Activated T-cell treated with anti-CD3 and anti-CD28 coated beads, Interleukin-2, amount 50 U/mL, for 72 hours (primary cell): ENCODE results near the gene CAP1. TPM values are rescaled to one million over a fixed set of nuclear protein-coding genes. Genes with fewer than 3 reads are reported as not detected.
"Not testable (repeated sequence)": the region's sequence is repeated elsewhere in the genome, so short reads cannot be mapped to it uniquely, and the experiment has no call there.

Source experiments
- ATAC-seq, 2 donors: fragments of 150-1000 bp; cut with Tn5 transposase; replicated peaks in 1 of 2; 2 replicates each; pipeline ENCODE4 v1.10.0; 2021; ENCODE audit warnings: moderate library complexity in 2 of 2, mild to moderate bottlenecking in 1 of 2
- DNase-seq, 2 donors: peaks; one replicate each; pipeline ENCODE4 v3.0.0; 2021 to 2022; ENCODE audit warnings: mixed read lengths in 1 of 2
- H3K27ac Mint-ChIP-seq: one replicate; pipeline ENCODE4 v1.8.0; 2022; ENCODE audit warnings: mild to moderate bottlenecking, moderate library complexity, mixed read lengths
- H3K27me3 Mint-ChIP-seq: one replicate; pipeline ENCODE4 v1.8.0; 2022; ENCODE audit warnings: low read depth, mixed read lengths
- H3K36me3 Mint-ChIP-seq, 2 donors: one replicate each; pipeline ENCODE4 v1.8.0; 2022; ENCODE audit warnings: mixed read lengths in 2 of 2, mild to moderate bottlenecking in 1 of 2; ENCODE audit not compliant: insufficient read depth in 2 of 2
- H3K4me1 Mint-ChIP-seq: one replicate; pipeline ENCODE4 v1.8.0; 2022; ENCODE audit warnings: low read depth, mixed read lengths
- H3K4me3 Mint-ChIP-seq, 2 donors: one replicate each; pipeline ENCODE4 v1.8.0; 2022; ENCODE audit warnings: mild to moderate bottlenecking in 2 of 2, mixed read lengths in 2 of 2, moderate library complexity in 2 of 2
- H3K9me3 Mint-ChIP-seq, 2 donors: one replicate each; pipeline ENCODE4 v1.8.0; 2022; ENCODE audit warnings: mixed read lengths in 2 of 2
- total RNA-seq, 2 donors: library from RNA; stranded (reverse); gene quantifications; one replicate each; pipeline ENCODE4 v1.2.3, GENCODE V29; 2022

Gene CAP1, protein sequence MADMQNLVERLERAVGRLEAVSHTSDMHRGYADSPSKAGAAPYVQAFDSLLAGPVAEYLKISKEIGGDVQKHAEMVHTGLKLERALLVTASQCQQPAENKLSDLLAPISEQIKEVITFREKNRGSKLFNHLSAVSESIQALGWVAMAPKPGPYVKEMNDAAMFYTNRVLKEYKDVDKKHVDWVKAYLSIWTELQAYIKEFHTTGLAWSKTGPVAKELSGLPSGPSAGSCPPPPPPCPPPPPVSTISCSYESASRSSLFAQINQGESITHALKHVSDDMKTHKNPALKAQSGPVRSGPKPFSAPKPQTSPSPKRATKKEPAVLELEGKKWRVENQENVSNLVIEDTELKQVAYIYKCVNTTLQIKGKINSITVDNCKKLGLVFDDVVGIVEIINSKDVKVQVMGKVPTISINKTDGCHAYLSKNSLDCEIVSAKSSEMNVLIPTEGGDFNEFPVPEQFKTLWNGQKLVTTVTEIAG
- 100 to 1,000 TPM; 401 to 411 TPM for total RNA-seq

DNA sequence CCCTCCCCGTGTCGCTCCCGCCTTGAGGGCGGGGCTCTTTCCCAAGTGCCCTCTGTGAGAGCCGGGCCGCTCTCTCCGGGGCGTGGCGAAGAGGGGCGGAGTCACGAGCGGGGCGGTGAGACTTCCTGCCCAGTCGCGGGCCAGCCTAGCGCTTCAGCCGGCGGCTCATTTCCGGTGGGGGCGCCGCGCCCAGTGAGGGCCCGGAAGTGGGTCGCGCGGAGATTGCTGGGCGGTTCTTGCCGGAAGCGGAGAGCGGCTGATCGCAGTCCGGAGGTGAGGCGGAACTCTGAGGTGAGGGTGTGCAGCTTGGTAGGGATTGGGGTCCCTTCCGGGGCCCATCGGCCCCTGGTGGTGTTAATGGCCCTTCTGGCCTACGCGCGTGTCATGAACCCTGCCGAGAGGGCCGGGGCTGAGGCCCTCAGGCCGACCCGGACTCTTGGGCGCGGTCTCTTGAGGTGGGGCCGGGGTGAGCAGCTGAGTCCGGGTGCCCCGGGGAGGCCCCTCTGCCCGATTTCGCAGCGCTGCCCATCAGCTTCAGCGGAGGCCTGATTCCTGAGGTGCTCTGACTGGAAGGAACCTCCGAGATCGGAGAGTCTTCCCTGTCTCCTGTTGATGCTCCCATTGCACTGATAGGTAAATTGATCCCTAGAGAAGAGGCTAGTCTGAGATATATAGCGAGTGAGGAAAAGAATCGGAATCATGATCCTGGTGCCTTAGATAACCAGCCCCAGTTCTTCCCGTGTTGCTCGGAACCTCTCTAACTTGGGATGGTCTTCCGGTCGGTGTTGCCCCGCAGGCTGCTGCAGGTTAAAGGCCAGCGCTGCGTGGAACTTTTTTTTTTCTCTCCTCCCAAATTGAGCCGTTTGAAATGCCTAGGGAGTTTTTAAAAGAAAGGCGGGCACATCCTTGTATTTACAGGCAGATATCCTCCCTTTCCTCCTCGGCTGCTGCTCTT, at the start of gene CAP1:
Gene CAP1 (plus strand): TSS at position 219 of the 955 bp plus-strand sequence. CDS start 18,618 bp downstream, outside the sequence.
- peak; percentile 100 for DNase-seq
- Mint-ChIP-seq H3K27me3 (no peaks in the 10 kb centered on the region), H3K4me1 (peaks cover 71% of the 10 kb centered on the region)

DNA sequence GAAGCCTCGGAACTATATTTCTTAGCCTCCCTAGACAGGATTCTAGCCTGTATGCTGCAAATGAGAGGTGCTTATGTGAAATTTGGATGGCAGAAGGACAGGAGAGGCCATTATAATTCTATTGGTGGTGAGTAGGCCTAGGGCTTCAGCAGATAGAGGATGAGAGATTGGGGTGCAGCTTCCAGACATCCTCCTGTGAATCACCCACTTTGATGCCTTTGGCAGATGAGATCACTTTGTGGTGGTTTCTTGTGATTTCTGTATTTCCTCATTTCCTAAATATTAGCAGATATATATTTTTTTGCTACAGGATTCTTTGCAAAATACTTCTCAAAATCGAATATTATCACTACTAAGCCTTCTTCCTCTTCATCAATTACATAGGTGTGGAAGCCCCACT, 48.3 kb upstream of the CAP1 start:
- DNase-seq = no peak
- H3K4me3 Mint-ChIP-seq = no peak overlapping the region
- H3K4me1 Mint-ChIP-seq = peaks cover 11% of the 10 kb centered on the region
- H3K27ac Mint-ChIP-seq = no peak overlapping the region
- H3K36me3 Mint-ChIP-seq = no peaks in the 10 kb centered on the region
- ATAC-seq = no peak
- H3K27me3 Mint-ChIP-seq = no peaks in the 10 kb centered on the region
- H3K9me3 Mint-ChIP-seq = no peaks in the 10 kb centered on the region

More for the DNA sequence above, at the start of gene CAP1:
- H3K9me3 Mint-ChIP-seq = no peaks in the 10 kb centered on the region
- peak within 1 kb of the TSS; percentile 85 to 97 for H3K4me3 Mint-ChIP-seq
- ATAC-seq = peak; percentile 88 to 91
- peak within 1 kb of the TSS; percentile 99 for H3K27ac Mint-ChIP-seq
- H3K36me3 Mint-ChIP-seq = peaks cover 16 to 39% of the 10 kb centered on the region in 2 donors

DNA sequence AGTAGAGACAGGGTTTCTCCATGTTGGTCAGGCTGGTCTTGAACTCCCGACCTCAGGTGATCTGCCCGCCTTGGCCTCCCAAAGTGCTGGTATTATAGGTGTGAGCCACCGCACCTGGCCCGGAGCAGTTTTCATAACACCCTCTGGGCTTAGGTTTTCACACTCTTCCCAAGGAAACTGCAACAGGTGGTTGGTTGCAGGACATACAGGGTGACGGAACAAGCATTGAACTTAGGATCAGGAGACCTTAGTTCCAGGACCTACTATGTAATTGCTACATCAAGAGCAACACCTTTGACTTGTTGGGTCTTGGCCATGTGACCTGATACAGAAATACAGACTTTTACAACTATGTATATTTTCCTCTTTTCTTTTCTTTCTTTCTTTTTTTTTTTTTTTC, 47.6 kb upstream of the CAP1 start:
- Mint-ChIP-seq H3K27ac (no peak overlapping the region), H3K4me3 (no peak overlapping the region), H3K9me3 (no peaks in the 10 kb centered on the region), H3K36me3 (no peaks in the 10 kb centered on the region), H3K4me1 (peaks cover 11% of the 10 kb centered on the region), H3K27me3 (no peaks in the 10 kb centered on the region)
- ATAC-seq (no peak), DNase-seq (no peak)

DNA sequence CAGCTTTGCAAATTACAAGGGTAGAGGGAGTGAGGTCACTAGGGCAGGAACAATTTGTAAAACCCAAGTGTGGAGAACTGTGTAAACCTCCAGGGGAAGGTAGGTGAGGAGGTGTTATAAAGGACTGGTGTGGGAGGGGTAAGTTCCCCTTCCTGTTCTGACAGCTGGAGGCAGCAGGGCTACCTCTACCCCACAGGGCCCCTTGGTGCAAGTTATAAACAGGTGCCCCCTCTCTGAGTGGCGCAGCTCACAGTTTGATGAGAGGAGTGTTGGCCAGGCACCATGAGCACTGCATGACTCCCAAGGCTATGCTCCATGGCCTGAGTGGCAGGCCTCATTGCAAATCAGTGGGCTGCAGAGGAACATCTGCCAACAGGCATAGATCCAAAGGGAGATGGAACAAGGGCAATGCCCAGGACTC, 44.5 kb upstream of the CAP1 start:
- Mint-ChIP-seq H3K36me3 (no peaks in the 10 kb centered on the region), H3K9me3 (no peaks in the 10 kb centered on the region), H3K27me3 (no peaks in the 10 kb centered on the region), H3K4me1 (peaks cover 11% of the 10 kb centered on the region), H3K4me3 (no peak overlapping the region), H3K27ac (peak overlapping the region; percentile 7)
- DNase-seq = no peak
- ATAC-seq = peak; percentile 47 to 61

DNA sequence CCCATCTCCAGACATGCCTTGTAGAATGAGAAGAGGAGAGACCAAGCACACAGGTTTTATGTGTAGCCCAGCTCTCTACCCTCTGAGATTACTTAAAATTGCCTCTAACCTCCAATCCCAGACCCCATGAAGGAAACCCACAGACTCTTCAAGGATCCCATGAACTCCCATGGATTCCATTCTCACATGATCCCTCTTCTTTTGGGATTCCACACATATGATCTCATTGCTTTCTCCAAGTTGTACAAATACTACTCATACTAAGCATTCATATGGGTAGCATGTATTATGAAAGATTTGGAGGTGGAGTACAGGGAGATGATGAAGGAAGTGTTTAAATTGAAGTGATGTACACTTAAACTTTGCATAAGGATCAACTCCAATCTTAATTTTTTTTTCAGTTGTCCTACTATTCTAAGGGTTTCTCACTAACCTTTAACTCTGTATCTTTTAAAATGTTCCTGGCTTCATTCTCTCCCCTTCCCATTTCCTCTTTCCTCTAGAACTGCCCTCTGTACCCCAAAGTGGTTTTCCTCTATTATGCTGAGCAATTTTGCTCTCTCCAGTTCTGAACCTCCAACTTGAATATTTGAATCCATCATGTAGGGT, 44.0 kb upstream of the CAP1 start:
- no peaks in the 10 kb centered on the region for H3K9me3 Mint-ChIP-seq
- no peak overlapping the region for H3K4me3 Mint-ChIP-seq
- peaks cover 11% of the 10 kb centered on the region for H3K4me1 Mint-ChIP-seq
- no peaks in the 10 kb centered on the region for H3K36me3 Mint-ChIP-seq
- ATAC-seq (no peak), DNase-seq (no peak)
- H3K27me3 Mint-ChIP-seq = no peaks in the 10 kb centered on the region
- no peak overlapping the region for H3K27ac Mint-ChIP-seq

DNA sequence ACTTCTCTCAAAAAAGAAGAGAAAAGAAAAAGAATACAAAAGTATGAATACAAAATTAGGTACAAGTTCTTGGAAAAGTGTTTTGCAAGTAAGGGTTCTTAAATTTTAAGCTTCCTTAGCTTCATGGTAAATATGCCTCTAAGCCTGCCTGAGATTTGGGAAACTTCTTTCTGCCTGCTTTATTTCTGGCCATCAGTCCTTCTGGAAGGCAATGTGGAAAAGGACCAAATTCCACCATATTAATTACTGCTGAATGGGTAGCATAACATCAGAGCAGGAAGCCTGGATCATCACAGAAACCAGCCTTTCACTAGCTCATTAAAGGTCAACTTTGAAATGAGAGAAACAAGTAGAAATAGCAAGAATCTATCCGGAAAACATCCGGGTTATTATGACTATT, 39.1 kb upstream of the CAP1 start:
- ATAC-seq = no peak
- Mint-ChIP-seq H3K27ac (no peak overlapping the region), H3K36me3 (no peaks in the 10 kb centered on the region), H3K4me1 (peaks cover 1% of the 10 kb centered on the region), H3K4me3 (no peak overlapping the region), H3K9me3 (no peaks in the 10 kb centered on the region), H3K27me3 (peaks cover 6% of the 10 kb centered on the region)
- no peak for DNase-seq

DNA sequence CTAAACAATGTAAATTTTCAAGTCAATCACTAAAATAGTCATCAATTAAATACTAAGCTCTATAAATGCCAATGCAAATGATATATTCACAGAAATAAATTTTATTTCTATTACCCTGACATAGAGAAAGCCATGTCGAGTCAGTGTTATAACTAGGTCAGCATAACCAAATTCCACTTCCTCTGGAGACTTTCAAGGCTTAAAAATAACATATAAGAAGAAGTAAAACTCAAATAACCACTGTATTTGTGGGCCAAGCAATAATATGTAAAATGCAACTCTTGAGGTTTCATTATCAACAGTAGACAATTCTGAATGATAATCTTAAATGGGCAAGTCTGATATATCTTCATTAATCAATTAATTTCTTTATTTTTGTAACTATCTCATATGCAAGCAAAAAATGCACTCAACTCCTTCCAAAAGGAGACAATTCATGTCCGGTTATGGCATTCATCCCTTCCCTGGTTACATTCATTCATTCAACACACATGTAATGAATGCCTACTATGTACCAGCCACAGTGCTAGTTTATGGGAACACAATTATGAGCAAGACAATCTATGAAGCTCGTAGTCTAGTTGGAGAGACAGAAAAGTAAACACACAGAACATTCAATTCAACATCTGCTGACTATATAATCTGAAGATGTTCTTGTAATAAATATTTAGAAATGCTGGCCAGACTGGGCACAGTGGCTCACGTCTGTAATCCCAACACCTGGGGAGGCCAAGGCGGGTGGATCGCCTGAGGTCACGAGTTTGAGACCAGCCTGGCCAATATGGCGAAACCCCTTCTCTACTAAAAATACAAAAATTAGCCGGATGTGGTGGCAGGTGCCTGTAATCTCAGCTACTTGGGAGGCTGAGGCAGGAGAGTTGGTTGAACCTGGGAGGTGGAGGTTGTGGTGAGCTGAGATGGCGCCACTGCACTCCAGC, 37.1 kb upstream of the CAP1 start:
- Mint-ChIP-seq H3K4me3 (no peak overlapping the region), H3K4me1 (no peaks in the 10 kb centered on the region), H3K27me3 (peaks cover 6% of the 10 kb centered on the region), H3K36me3 (no peaks in the 10 kb centered on the region), H3K27ac (no peak overlapping the region), H3K9me3 (no peaks in the 10 kb centered on the region)
- ATAC-seq (no peak), DNase-seq (no peak)

DNA sequence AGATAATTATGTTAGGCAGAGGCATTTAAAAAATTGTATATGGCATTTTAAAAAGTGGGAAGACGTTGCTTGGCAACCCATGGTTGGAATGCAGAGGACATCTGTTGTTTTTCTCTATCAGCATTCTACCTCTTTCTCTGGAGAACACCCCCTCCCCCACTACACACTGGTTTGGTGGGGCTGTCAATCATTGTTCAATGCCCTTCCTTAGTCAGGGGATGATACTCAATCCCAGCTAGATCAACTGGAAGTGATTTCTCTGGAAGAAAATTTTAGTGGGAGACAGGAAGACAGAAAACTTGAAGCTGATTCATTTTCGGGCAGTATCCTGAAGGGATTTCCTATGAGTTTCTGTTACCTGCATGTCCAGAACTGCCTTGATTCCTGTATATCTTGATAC, 35.7 kb upstream of the CAP1 start:
- peaks cover 6% of the 10 kb centered on the region for H3K27me3 Mint-ChIP-seq
- DNase-seq (no peak), ATAC-seq (no peak)
- no peak overlapping the region for H3K4me3 Mint-ChIP-seq
- H3K36me3 Mint-ChIP-seq = no peaks in the 10 kb centered on the region
- H3K4me1 Mint-ChIP-seq = no peaks in the 10 kb centered on the region
- no peaks in the 10 kb centered on the region for H3K9me3 Mint-ChIP-seq
- no peak overlapping the region for H3K27ac Mint-ChIP-seq

DNA sequence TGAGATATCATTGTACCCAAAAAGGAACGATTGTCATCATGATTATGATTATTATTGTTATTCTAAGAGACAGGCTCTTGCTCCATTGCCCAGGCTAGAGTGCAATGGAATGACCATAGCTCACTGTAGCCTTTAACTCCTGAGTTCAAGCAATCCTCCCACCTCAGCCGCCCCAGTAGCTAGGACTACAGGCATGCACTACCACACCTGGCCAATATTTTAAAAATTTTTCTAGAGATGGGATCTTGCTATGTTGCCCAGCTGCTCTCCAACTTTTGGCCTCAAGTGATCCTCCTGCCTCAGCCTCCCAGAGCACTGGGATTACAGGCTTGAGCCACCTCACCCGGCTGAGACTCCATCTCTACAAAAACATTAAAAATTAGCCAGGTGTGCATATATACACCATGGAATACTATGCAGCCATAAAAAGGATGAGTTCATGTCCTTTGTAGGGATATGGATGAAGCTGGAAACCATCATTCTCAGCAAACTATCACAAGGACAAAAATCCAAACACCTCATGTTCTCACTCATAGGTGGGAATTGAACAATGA, 33.0 kb upstream of the CAP1 start:
- not testable (repeated sequence) for H3K9me3 Mint-ChIP-seq, DNase-seq, H3K27me3 Mint-ChIP-seq, H3K4me1 Mint-ChIP-seq, H3K4me3 Mint-ChIP-seq, H3K27ac Mint-ChIP-seq, H3K36me3 Mint-ChIP-seq, ATAC-seq

DNA sequence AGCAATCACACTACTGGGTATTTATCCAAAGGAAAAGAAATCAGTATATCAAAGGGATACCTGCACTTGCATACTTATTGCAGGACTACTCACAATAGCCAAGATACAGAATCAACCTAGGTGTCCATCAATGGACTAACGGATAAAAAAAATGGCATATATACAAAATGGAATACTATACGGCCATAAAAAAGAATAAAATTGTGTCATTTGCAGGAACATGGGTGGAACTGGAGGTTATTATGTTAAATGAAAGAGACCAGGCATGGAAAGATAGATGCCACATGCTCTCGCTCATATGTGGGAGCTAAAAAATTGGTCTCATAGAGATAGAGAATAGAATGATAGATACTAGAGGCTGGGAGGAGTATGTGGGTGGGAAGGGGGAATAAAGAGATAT, 29.3 kb upstream of the CAP1 start:
- no peak for DNase-seq
- H3K36me3 Mint-ChIP-seq = no peaks in the 10 kb centered on the region
- no peak for ATAC-seq
- no peak overlapping the region for H3K27ac Mint-ChIP-seq
- peaks cover 23% of the 10 kb centered on the region for H3K4me1 Mint-ChIP-seq
- H3K9me3 Mint-ChIP-seq = no peaks in the 10 kb centered on the region
- no peaks in the 10 kb centered on the region for H3K27me3 Mint-ChIP-seq
- H3K4me3 Mint-ChIP-seq = no peak overlapping the region

DNA sequence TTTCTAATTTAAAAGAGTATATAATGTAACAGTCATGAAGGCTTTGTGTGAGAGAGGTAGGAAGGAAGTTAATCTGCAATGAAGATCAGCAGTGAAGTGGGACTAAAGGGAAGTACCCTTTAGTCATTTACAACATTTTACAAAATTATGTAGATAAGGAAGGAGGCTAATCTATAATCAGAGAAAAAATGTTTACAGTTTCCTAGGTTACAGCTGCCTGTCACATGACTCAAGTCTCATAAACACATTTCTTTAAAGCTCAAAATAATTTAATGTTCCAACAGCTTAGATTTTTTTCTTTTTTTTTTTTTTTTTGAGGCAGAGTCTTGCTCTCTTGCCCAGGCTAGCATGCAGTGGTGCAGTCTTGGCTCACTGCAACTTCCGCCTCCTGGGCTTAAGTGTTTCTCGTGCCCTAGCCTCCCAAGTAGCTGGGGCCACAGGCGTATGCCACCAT, 26.2 kb upstream of the CAP1 start:
- Mint-ChIP-seq H3K36me3 (peaks cover 0 to 2% of the 10 kb centered on the region in 2 donors), H3K9me3 (no peaks in the 10 kb centered on the region), H3K27ac (no peak overlapping the region), H3K4me3 (peak overlapping the region in 1 of 2 donors; percentile 29), H3K27me3 (no peaks in the 10 kb centered on the region), H3K4me1 (peaks cover 23% of the 10 kb centered on the region)
- ATAC-seq (peak; percentile 57 to 68), DNase-seq (no peak)
